Transverse colon (tissue), 4 donors: ENCODE results near the gene SMAD3. TPM values are rescaled to one million over a fixed set of nuclear protein-coding genes. Genes with fewer than 3 reads are reported as not detected.

ENCODE experiments used
- DNase-seq: peaks from one replicate; pipeline ENCODE4 v3.0.0-alpha.2; 2019
- H3K27ac ChIP-seq, 4 donors: fragments of 200-600 bp; sonication (generic); 2 replicates each; pipeline ENCODE4 v1.5.1; 2016 to 2018; ENCODE audit warnings: inconsistent platforms in 4 of 4
- H3K27me3 ChIP-seq: fragments of 200-600 bp; sonication (generic); 2 replicates; pipeline ENCODE4 v1.5.1; 2017; ENCODE audit warnings: inconsistent platforms
- H3K36me3 ChIP-seq, 4 donors: fragments of 200-600 bp; sonication (generic); 2 replicates each; pipeline ENCODE4 v1.5.1; 2017 to 2019; ENCODE audit warnings: inconsistent platforms in 4 of 4
- H3K4me1 ChIP-seq, 4 donors: fragments of 200-600 bp; sonication (generic); 2 replicates each; pipeline ENCODE4 v1.5.1; 2017 to 2020; ENCODE audit warnings: inconsistent platforms in 4 of 4
- H3K4me3 ChIP-seq, 4 donors: fragments of 200-600 bp; sonication (generic); 1 replicate in 1 of 4; 2 replicates in 3 of 4; pipeline versions ENCODE4 v1.5.1 to v1.6.1; 2017 to 2019; ENCODE audit warnings: inconsistent platforms in 4 of 4
- H3K9me3 ChIP-seq, 2 donors: fragments of 200-600 bp; sonication (generic); 2 replicates each; pipeline ENCODE4 v1.5.1; 2017 to 2019; ENCODE audit warnings: inconsistent platforms in 2 of 2
- CTCF ChIP-seq, 5 experiments: fragments of 200-600 bp in 3 of 5; fragments of 450-650 bp in 2 of 5; sonication (generic) in 3 of 5; IDR thresholded peaks; 1 replicate in 2 of 5; 2 replicates in 3 of 5; pipeline ENCODE4 v1.5.1; 2016 to 2017; ENCODE audit warnings: antibody characterized with exemption in 5 of 5, inconsistent platforms in 3 of 5, mild to moderate bottlenecking in 2 of 5, moderate library complexity in 1 of 5
- EP300 ChIP-seq: sonication (generic); formaldehyde crosslinking; IDR thresholded peaks from one replicate; pipeline ENCODE4 v1.6.1; 2017; ENCODE audit warnings: antibody characterized with exemption, low read depth
- POLR2A ChIP-seq: fragments of 450-650 bp; IDR thresholded peaks from one replicate; pipeline ENCODE4 v1.6.1; 2016; ENCODE audit warnings: antibody characterized with exemption, mild to moderate bottlenecking, moderate library complexity
- POLR2AphosphoS5 ChIP-seq, 3 donors: sonication (generic); formaldehyde crosslinking; IDR thresholded peaks; one replicate each; pipeline ENCODE4 v1.6.1; 2016; ENCODE audit warnings: antibody characterized with exemption in 3 of 3
- WGBS, 2 donors: methylation state at CpG; one replicate each; pipeline ENCODE4 v1.1.5; 2018; ENCODE audit warnings: low coverage in 1 of 2; 5-methylcytosine and 5-hydroxymethylcytosine counted together
- in situ Hi-C, 4 donors: fragments of 200-750 bp; cut with MboI; loops; one replicate each; pipeline versions ENCODE4 v1.15.0 to v1.15.1; 2017; ENCODE audit warnings: low sequenced_read_pairs in 3 of 4, low pct_ligation_motif_present in 1 of 4, low pct_unique_long_range_greater_than_20kb in 1 of 4
- intact Hi-C: fragments of 100-400 bp; cut with DNase I; formaldehyde crosslinking; loops from one replicate; pipeline ENCODE4 v1.15.1; 2023; ENCODE audit warnings: low total_unique reads
- total RNA-seq, 4 donors: library from RNA; depleted of rRNA; stranded (reverse); fragments of >200 nt; gene quantifications; one replicate each; pipeline ENCODE4 v1.1.0, GENCODE V29; 2016

SMAD3 gene
- total RNA-seq, 4 donors from 2014 or later = 30.9 to 65.1 (median 57.0) TPM

- peak; percentile 27 for DNase-seq
- H3K9me3 ChIP-seq = no peaks in the 10 kb centered on the region
- no peaks in the 10 kb centered on the region for H3K27me3 ChIP-seq
- H3K4me1 ChIP-seq = peaks cover 28 to 41% (median 30%) of the 10 kb centered on the region in 4 donors
- TF ChIP-seq CTCF (IDR thresholded peaks at IDR 0.05) = no peak
- TF ChIP-seq POLR2A = peak; percentile 32
- no peak for TF ChIP-seq EP300
- peak; percentile 29 to 54 (median 43) for TF ChIP-seq POLR2AphosphoS5 (IDR thresholded peaks at IDR 0.05)
- intact Hi-C loops (no loop called here), in situ Hi-C loops (no loop called here)
- H3K4me3 ChIP-seq = no peak overlapping the region
- WGBS, 2 donors = 40 to 41% methylated on average over 4 to 6 of the region's 6 CpGs
- H3K27ac ChIP-seq = peak overlapping the region; percentile 87 to 90 (median 88)
- no peaks in the 10 kb centered on the region for H3K36me3 ChIP-seq
These were observed 15.9 kb upstream of the SMAD3 start for GRCh38 chr15:67049351-67050044.

- H3K9me3 ChIP-seq = no peaks in the 10 kb centered on the region
- intact Hi-C loops = no loop called here
- in situ Hi-C loops = no loop called here
- DNase-seq = no peak
- 22% methylated on average over 3 of the region's 3 CpGs; no CpG with 5 or more reads in 1 of the 2 donors for WGBS, 2 donors
- TF ChIP-seq POLR2AphosphoS5 (IDR thresholded peaks at IDR 0.05) = no peak
- TF ChIP-seq EP300 = no peak
- no peak for TF ChIP-seq POLR2A
- no peak for TF ChIP-seq CTCF (IDR thresholded peaks at IDR 0.05)
- no peaks in the 10 kb centered on the region for H3K36me3 ChIP-seq
- peaks cover 28 to 41% (median 30%) of the 10 kb centered on the region in 4 donors for H3K4me1 ChIP-seq
- H3K27me3 ChIP-seq = no peaks in the 10 kb centered on the region
- H3K4me3 ChIP-seq = no peak overlapping the region
- peak overlapping the region; percentile 87 to 90 (median 88) for H3K27ac ChIP-seq
These were observed 15.3 kb upstream of the SMAD3 start for GRCh38 chr15:67050062-67050461.

GRCh38 chr15:67050522-67051087, 14.8 kb upstream of the SMAD3 start:
- Histone ChIP-seq H3K27me3 (no peaks in the 10 kb centered on the region), H3K4me3 (no peak overlapping the region), H3K4me1 (peaks cover 28 to 41% (median 30%) of the 10 kb centered on the region in 4 donors), H3K27ac (peak overlapping the region; percentile 87 to 90 (median 88)), H3K9me3 (no peaks in the 10 kb centered on the region), H3K36me3 (no peaks in the 10 kb centered on the region)
- intact Hi-C loops = no loop called here
- TF ChIP-seq POLR2A (no peak), POLR2AphosphoS5 (IDR thresholded peaks at IDR 0.05) (no peak), EP300 (no peak), CTCF (IDR thresholded peaks at IDR 0.05) (no peak)
- no peak for DNase-seq
- in situ Hi-C loops = no loop called here
- 17 to 29% methylated on average over 4 of the region's 5 CpGs for WGBS, 2 donors

DNA sequence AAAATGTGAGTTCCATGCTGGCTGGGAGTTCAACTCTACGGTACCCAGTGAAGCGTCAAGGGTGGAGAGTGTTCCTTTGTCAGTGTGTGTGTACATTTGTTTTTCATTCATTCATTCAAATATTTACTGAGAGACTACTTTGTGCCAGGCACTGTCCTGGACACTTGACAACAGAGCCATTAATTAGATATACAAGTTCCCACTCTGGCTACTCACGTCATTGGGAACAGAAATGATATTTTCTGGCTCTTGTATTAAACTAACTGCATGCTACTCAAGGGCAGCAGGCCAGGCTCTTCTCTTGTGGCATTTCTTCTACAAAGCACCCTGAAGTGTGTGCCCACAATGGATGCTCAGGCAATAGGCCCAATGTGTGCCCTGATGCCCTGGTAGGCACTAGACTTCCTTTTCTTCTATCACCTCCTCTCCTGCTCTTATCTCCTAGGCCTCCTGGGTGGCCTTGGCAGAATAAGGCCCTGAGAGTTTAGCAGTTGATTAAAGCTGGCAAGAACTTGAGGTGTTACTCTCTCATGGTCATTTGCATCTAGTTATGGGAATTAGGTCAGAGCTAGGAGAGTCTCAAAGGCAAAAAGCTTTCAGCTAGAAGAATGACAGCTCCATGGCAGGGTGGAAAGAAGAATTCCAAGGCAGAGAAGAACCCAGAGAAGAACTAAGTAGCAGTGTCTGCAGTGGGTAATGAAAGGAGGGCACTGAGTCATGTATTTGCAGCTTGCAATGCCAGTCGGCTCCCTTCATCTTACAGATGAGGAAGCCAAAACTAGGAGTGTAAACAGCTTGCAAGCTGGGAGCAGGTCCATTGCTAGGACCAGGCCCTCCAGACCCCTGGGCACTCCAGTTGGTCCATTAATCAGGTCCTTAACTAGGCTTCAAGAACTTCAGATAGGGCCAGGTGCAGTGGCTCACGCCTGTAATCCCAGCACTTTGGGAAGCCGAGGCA, 14.0 kb upstream of the SMAD3 start:
- Histone ChIP-seq H3K27me3 (no peaks in the 10 kb centered on the region), H3K27ac (peak overlapping the region; percentile 13 to 90 (median 88)), H3K36me3 (no peaks in the 10 kb centered on the region), H3K4me3 (no peak overlapping the region), H3K9me3 (no peaks in the 10 kb centered on the region), H3K4me1 (peaks cover 28 to 41% (median 30%) of the 10 kb centered on the region in 4 donors)
- no peak for DNase-seq
- in situ Hi-C loops = no loop called here
- no peak for TF ChIP-seq POLR2A
- TF ChIP-seq CTCF (IDR thresholded peaks at IDR 0.05) = no peak
- TF ChIP-seq POLR2AphosphoS5 (IDR thresholded peaks at IDR 0.05) = no peak
- no peak for TF ChIP-seq EP300
- intact Hi-C loops = loop anchor here (1.0 kb wide), 1 partner anchor 40 kb away; no protein-coding TSS in a partner anchor
- 85 to 96% methylated on average over 4 to 6 of the region's 6 CpGs for WGBS, 2 donors
